OCI-M2 (cell line): ENCODE results near the gene REEP2.

Experiments
- DNase-seq: peaks from one replicate; lab custom pipeline; 2025; ENCODE audit not compliant: unreplicated experiment; lab: John Stamatoyannopoulos, UW

Gene REEP2

GRCh38 chr5:138448481-138449398 lies 9.9 kb downstream of the REEP2 start:
- DNase-seq: no peak

DNA sequence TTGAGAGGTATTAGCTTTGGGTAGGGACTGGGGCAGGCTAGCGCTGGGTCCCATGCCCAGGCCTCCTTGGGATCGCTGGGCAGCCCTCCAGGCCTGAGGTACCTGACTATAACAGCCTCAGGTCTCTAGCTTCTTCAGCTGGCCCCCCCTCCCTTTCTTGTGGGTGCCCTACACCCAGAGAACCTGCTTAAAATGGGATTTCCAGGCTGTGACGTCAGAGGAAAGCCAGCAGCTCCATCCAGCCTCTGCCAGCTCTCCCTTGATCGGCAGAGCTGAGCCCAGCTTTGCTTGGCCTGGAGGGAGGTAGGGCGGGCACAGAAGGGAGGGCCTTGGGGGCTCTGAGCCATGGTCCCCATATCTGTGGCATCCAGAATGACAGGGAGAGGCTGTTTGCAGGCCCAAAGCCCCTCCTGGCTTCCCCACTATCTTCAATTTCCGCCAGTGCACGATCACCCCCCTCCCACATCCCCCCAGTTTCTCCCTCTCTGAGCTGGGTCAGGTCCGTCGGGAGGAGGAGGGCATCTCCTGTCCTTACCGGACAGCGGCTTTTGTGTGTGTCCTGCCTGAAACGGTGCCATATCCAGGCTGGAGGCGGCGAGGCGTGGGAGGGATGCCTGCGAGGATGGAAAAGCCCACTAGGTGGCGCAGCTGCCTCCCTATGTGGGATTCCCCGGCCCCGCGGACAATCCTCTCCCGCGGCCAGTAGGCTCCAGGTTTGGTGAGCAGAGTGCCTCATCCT lies 10.8 kb downstream of the REEP2 start:
- DNase-seq: peak; percentile 67

DNA sequence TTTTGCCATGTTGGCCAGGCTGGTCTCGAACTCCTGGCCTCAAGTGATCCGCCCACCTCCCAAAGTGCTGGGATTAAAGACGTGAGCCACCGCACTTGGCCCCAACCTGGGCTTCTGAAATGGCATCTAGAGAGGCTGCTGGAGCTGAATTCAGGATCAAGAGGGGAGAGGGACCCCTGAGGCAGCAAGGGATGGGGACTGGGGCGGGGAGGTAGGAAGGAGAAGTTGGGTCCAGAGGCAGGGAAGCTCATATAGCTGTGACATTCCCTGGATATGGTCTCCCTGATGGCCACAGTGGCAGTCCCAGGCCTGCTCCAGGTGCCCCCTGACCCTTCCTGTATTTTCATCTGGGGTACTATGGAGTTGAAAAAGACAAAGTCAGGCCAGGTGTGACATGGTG lies 12.1 kb downstream of the REEP2 start:
- DNase-seq: no peak

- DNase-seq: no peak
These were observed 13.9 kb downstream of the REEP2 start for GRCh38 chr5:138452720-138453119.

- no peak for DNase-seq
These were observed 14.7 kb downstream of the REEP2 start for GRCh38 chr5:138453590-138453989.

GRCh38 chr5:138454121-138454520 lies 15.3 kb downstream of the REEP2 start:
- no peak for DNase-seq

- DNase-seq: no peak
These were observed 16.5 kb downstream of the REEP2 start for GRCh38 chr5:138455232-138455930.

DNA sequence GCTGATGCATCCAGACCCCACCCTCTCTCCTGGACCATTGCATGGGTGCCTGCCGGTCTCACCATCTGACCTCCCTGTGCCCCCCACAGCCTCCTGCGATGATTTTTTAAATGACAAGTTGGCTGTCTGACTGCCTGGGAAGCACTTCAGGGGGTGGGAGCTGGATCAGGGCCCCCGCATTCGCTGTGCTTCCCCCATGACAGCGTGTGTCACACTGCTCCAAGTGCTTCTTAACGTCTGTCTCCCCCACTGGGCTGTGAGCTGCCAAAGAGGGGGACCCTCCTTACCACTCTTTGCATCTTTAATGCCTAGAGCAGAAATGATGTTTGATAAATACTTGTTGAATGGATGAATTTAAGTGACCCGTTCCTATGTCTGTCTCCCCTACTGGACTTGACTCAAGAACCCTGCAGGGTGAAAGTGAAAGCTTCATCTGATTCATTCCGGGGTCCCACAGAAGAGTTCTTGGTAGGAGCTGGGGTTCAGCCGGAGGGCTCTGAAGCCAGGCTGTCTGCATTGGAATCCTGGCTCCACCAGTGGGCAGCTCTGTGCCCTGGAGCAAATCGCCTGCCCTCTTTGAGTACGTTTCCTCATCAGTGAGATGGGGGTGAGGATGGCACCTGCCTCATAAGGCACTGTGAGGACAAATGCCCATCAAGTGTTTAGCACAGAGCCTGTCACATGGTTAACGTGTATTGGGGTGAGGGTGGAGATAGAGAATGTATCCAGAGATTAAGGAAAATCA lies 18.8 kb downstream of the REEP2 start:
- no peak for DNase-seq

GRCh38 chr5:138458384-138458783 lies 19.5 kb downstream of the REEP2 start:
- no peak for DNase-seq

DNA sequence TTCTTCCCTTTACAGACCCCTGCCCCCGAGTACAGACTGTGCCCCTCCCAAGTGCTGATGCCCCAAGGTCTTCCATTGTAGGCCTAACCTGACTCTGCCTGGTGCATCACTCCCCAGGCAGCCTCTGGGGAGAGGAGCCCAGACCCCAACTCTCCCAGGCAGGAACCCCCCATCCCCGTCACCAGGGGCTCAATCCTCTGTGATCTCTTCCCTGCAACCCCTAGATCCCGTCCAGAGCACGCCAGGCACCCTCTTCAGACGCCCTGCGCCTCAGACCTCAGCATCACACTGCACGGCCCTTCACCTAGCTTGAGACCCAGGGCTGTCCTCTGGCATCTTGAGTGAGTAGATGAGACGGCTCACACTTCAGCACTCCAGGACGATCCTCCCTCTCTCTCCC lies 20.0 kb downstream of the REEP2 start:
- DNase-seq: no peak

DNA sequence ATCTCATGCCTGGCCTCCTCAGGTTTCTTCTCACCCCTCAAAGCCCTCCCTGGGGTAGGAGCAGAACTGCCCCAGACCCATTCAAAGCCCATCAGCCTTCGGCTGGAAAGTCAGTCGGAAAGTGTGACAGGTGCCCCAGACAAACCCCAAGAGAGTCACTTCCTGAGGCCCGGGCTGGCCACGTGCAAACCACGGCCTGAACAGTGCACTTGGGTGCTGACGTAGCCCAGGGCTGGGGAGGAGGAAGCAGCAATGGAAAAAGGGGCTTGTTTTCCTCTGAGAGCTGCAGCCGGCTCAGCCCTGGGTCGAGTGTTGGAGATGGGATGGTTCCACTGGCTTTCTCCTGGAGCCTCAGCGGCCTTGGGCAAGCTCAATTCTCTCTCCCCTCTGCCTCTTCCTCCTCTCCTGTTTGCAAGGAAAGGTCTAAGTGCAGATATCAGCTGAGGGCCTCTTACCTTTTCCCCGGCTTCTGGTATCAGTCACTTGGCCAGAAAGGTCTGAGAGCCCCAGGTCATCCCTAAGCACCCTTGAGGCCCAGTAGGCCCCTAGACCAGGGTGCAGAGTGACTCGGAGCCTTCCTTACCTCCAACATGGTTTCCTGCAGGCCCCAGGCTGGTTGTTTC lies 20.6 kb downstream of the REEP2 start:
- no peak for DNase-seq

DNA sequence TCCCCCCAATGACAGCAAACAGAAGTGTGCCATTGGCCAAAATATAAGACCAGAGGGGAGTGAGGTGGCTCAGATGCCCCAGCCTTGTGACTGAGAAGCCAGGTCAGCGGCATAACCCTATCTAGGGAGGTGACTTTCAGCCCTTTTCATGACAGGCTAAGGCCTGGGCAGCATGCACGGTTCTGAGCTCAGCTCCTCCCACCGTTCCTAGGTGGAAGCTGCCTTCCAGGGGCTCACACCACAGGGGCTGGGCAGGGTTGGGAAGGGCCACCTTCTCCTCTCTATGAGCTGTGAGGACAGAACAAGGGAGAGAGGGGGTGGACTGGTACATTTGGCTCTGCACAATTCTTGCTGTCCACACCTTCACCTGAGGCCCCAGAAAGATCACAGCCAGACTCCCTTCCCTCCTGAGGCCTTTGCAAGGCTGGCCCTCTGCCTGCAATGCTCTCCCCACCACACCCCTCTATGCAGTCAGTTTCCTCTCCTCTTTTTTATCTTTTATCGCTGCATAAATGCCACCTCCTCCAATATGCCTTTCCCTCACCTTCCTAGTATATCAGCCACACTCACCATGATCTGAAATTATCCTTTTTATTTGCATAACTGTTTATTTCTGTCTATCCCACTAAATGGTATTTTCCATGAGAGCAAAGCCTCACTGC lies 21.3 kb downstream of the REEP2 start:
- no peak for DNase-seq

DNA sequence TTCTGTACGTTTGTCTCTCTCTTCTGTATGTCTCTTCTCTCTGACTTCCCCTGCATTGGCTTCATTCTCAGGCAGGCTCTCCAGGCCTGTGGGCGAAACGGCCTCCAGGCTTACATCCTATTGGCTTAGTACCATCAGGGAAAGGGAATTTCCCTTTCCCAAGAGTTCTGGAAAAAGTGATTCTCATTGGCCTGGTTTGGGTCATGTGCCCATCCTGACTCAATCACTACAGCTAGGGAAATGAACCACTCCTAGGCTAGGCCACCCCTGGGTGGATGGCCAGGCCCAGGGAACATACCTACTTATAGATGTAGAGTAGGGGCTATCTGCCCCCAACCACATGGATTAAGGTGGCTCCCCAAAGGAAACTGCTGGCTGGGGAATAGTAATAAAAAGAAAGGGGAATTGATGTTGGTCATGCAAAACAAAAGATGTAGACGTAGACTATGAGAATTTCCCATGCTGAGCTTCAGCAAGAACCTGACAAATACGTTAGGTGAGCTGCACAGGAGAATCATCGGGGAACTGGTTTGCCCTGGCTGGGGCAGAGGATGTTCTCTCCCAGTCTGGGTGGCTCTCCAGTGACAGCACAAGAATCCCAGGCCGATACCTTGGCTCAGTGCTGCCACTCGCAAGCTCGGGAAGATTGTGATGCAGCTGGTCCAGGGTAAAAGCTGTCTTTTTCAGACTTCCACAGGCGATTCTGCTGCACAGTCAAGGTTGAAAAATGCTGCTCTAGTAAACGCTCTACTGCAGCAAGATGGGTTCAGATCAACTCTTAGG lies 22.7 kb downstream of the REEP2 start:
- DNase-seq: no peak

DNA sequence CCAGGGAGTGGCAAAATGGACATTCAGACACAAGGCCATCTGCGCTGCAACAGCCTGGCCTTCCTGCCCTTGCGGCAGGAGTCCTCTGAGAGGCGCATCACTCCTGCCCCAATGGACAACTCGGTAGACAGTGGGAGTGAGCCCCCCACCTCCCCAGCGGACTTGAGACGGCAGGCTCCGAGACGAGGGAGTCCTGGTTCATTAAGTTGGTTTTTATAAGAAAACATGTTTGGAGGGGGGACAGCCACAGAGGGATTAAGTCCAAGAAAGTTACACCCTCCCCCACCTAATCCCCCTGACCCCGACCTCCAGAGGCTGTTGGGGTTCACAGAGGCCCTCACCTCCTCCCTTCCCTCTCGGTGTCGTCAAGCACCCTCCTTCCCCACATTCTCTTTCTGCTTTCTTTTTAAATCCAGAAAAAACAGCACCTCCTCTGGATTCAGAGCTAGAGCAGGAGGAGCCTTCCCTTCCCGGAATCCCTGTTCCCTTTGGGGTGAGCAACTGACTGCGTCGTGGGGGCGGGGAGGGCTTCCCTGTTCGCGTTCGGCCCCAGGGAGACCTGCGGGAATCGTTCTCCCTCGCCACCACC lies 24.7 kb downstream of the REEP2 start:
- DNase-seq: no peak

- peak; percentile 63 for DNase-seq
These were observed 25.1 kb downstream of the REEP2 start for GRCh38 chr5:138464008-138464387.

DNA sequence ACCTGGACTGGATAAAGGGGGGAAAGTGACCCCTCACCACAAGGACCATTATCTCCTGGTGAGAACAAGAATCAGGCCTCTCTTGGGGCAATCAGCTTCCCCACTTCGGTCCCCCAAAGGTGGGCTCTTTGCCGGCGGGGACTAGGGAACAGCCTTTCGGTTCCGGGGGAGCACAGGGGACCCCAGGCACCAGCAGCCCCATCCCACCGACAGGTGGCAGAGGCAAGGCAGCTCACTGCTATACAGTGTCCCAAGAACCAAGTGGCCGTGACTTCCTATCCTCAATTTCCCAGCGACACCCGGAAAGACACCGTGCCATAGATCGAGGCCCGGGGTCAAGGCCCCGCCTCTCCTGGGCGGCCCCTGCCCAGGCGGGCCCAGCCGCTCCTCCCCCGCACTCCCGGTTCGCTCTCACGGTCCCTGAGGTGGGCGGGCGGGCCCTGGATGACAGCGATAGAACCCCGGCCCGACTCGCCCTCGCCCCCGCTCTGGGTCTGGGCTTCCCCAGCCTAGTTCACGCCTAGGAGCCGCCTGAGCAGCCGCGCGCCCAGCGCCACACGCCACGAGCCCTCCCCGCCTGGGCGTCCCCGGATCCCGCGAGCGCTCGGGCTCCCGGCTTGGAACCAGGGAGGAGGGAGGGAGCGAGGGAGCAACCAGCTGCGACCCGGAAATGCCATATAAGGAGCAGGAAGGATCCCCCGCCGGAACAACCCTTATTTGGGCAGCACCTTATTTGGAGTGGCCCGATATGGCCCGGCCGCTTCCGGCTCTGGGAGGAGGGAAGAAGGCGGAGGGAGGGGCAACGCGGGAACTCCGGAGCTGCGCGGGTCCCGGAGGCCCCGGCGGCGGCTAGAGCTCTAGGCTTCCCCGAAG lies 25.8 kb downstream of the REEP2 start:
- peak; percentile 84 for DNase-seq

- DNase-seq: peak; percentile 84
These were observed 26.6 kb downstream of the REEP2 start, which contains the start of gene EGR1 for GRCh38 chr5:138465261-138466124. Gene EGR1, plus strand, starts transcription at chr5:138465479. Its CDS starts 283 bp downstream, at chr5:138465762.
